GM21360 (cell line): ENCODE measurements around the gene AKR1D1.
"Not testable (repeated sequence)": the region's sequence is repeated elsewhere in the genome, so short reads cannot be mapped to it uniquely, and the experiment has no call there.

Source experiments
- ATAC-seq: cut with Tn5 transposase; IDR thresholded peaks from one replicate; pipeline ENCODE4 v1.9.1; 2021; ENCODE audit warnings: mild to moderate bottlenecking, moderate library complexity; ENCODE audit not compliant: unreplicated experiment

AKR1D1 gene

GRCh38 chr7:138116141-138116540 is 39.9 kb downstream of the AKR1D1 start:
- ATAC-seq: no peak

DNA sequence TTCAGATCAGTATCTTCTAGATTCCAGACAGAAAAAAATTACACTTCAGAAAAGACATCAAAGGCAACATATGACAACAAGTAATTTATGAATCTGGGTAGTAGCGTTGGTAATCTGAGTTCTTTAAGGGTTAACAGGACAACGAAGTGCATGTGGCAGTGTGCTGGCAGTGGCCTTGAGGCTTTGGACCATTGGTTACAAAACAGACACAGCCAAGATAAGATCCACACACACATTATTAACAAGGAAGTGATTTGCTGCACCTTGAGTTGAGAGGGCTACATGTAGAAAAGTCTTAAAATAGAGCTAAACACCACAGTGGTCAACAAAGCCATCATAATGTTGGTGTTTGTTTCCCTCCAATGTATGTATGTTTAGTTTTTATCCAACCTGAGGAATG is 40.6 kb downstream of the AKR1D1 start:
- ATAC-seq: no peak

DNA sequence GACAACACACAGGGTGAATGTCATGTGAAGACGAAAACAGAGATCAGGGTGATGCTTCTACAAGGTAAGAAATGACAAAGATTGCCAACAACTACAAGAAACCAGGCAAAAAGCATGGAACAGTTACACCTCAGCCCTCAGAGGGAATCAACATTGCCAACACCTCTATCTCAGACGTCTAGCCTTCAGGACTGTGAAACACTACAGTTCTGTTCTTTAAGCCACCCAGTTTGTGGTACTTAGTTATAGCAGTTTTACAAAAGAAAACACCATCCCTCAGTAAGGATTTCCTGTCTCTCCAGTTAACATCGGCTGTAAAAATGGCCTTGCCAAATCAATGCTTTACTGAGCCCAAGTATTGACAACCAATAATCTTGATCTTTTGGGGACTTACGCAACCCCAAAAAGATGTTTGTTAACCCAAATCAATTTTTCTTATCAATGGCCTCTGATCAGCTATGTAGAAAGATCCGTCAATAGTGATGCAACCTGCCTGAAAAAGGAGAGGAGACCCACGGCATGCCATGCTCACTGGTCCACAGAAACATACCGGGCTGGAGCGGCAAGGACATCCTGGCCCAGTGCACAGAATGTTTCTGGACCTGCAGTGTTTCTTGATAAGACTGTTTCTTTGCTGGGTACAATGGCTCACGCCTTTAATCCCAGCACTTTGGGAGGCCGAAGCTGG is 44.0 kb downstream of the AKR1D1 start:
- no peak for ATAC-seq

DNA sequence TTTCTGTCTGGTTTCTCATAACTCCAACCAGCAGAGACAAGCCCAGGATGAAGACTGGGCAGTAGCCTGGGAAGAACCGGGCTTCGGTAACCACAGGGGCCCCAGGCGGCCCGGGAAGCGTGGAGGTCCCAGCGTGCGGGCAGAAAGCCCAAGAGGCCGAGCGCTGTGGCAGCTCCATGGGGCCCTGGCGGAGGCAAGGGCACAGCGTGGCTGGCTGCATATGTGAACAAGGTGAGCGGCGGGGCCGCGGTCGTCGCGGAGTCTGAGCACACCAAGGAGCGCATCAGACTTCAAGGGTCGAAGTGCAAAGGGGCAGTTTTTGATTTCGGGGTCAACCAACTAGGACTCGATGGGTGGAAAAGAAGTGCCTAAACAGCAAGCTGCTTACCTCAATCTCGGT is 45.9 kb downstream of the AKR1D1 start:
- no peak for ATAC-seq

- peak; percentile 13 for ATAC-seq
These were observed 48.9 kb downstream of the AKR1D1 start for GRCh38 chr7:138125119-138125518.

DNA sequence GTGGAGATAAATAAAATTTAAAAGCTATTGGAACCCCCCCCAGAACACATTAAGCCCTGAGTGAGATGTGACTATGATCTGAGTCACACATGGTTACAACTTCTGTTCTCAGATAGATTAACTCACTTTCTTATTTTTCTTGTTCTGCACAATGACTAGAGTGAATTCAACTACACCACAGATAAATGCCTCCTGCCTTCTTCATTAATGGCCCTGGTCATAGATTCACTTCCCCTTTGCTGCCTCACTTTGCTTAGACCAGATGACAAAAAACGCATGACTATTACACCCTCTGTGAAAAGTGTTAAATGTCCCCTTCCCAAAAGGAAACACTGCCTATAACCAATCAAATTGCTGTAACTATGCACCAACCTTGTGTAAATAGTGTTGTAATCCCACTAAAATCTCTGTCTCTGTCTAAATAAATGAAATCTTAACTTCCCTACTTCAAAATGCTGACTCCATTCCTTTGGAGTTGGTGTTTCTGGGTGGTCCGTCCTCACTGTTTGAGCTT is 49.4 kb downstream of the AKR1D1 start:
- peak; percentile 86 for ATAC-seq

GRCh38 chr7:138126928-138127327 is 50.7 kb downstream of the AKR1D1 start:
- no peak for ATAC-seq

- ATAC-seq: no peak
These were observed 51.7 kb downstream of the AKR1D1 start for GRCh38 chr7:138127996-138128395.

GRCh38 chr7:138129551-138130165 is 53.4 kb downstream of the AKR1D1 start:
- ATAC-seq: no peak

- peak; percentile 83 for ATAC-seq
These were observed 61.3 kb downstream of the AKR1D1 start for GRCh38 chr7:138137423-138138171.

- peak; percentile 9 for ATAC-seq
These were observed 62.0 kb downstream of the AKR1D1 start for GRCh38 chr7:138138244-138138643.

GRCh38 chr7:138142583-138143201 is 66.4 kb downstream of the AKR1D1 start:
- no peak for ATAC-seq

DNA sequence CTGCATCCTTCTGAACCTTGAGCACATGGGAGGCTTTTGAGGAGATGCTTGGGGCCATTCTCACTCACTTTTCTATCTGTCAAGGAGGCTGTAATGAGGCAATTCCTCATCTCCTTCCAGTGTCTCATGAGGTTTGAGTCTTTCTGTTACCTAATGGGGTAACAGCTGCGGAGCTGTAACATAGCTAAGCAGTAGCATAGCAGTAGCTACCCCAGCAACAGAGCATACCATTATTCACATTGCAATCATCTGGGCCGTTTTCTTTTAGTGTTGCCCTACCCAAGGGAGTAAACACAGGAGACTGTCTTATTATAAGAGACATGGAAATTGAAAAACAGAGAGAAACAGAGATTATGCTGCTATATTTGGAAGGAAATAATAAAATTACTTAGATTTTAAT is 68.7 kb downstream of the AKR1D1 start:
- no peak for ATAC-seq

- not testable (repeated sequence) for ATAC-seq
These were observed 70.0 kb downstream of the AKR1D1 start for GRCh38 chr7:138146221-138146620.

DNA sequence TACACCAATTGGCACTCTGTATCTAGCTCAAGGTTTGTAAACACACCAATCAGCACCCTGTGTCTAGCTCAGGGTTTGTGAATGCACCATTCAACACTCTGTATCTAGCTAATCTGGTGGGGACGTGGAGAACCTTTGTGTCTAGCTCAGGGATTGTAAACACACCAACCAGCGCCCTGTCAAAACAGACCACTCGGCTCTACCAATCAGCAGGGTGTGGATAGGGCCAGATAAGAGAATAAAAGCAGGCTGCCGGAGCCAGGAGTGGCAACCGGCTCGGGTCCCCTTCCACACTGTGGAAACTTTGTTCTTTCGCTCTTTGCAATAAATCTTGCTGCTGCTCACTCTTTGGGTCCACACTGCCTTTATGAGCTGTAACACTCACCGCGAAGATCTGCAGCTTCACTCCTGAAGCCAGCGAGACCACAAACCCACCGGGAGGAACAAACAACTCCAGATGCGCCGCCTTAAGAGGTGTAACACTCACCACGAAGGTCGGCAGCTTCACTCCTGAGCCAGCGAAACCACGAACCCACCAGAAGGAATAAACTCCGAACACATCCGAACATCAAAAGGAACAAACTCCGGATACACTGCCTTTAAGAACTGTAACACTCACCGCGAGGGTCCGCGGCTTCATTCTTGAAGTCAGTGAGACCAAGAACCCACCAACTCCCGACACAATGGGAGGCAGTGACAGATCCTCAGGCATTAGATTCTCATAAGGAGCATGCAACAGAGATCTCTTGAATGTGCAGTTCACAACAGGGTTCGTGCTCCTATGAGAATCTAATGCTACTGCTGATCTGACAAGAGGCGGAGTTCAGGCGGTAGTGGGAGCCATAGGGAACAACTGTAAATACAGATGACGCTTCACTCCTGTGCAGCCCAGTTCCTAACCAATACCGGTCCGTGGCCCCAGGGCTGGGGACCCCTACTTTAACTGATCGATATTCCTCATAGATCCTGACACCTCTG is 70.8 kb downstream of the AKR1D1 start:
- not testable (repeated sequence) for ATAC-seq

GRCh38 chr7:138151731-138152577 is 75.7 kb downstream of the AKR1D1 start:
- ATAC-seq: no peak

DNA sequence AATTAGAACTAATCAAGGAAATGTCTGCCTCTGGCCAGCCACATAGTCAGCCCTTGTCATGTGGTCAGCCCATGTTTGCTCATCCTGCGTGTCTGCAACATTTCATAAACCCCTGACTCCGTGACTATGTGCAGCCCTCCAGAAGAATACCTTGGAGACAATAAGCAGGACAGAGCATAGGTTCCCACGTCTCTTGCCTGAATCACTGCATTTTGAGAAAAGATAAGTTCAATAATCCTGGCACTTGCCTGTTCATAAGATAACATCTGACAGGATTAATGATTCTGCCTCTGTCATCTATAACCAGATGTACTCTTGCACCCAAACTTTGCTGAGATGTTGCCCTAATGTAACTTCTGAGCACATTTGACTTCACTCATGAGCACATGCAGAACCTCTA is 78.4 kb downstream of the AKR1D1 start:
- no peak for ATAC-seq

DNA sequence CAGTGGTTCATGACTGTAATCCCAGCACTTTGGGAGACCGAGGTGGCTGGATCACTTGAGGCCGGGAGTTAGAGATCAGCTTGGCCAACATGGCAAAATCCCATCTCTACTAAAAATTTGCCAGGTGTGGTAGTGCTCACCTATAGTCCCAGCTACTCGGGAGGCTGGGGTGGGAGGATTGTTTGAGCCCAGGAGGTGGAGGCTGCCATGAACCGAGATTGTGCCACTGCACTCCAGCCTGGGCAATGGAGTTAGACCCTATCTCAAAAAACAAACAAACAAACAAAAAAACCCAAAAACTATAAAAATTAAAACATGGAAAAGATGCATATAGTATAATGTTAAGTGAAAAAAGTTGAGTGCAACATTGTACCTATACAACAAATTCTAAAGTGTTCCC is 81.4 kb downstream of the AKR1D1 start:
- ATAC-seq: no peak
